NCI-H526 (cell line): ENCODE measurements around the gene PAFAH2.
A peak's percentile ranks its signal among the peaks of the same experiment; 100 is the strongest.
"Not testable (repeated sequence)": the region's sequence is repeated elsewhere in the genome, so short reads cannot be mapped to it uniquely, and the experiment has no call there.

ENCODE experiments used
- DNase-seq, 2 experiments: peaks; one replicate each; lab custom pipeline; 2025; lab: John Stamatoyannopoulos, UW

The PAFAH2 gene

DNA sequence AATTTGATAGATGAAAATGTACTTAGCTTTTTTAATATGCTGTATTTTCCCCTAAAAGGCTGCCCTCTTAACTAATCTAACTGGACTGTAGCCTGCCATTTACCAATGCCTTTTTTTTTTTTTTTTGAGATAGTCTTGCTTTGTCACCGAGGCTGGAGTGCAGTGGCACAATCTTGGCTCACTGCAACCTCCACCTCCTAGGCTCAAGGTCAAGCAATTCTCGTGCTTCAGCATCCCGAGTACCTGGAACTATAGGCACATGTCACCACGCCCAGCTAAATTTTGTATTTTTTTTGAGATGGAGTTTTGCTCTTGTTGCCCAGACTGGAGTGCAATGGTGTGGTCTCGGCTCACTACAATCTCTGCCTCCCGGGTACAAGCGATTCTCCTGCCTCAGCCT lies 18.7 kb downstream of the PAFAH2 start:
- DNase-seq, result no peak

DNA sequence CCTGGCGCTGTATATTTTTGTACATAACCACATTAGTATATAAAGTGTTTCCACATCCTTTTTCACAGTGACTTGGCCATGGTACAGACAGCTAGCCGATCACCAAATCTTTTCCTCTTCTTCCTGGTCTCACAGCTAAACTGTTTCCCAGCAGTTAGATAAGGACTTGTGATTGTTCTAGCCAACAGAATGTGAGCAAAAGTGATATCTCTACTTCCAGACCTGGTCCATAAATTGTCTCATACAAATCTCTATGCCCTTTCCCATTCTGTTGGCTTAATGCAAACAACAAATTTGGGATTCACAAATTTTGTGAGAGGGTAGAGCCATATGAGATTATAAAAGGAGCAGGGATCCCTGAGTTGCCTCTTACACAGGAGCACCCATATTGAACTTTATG lies 19.5 kb downstream of the PAFAH2 start:
- no peak for DNase-seq

DNA sequence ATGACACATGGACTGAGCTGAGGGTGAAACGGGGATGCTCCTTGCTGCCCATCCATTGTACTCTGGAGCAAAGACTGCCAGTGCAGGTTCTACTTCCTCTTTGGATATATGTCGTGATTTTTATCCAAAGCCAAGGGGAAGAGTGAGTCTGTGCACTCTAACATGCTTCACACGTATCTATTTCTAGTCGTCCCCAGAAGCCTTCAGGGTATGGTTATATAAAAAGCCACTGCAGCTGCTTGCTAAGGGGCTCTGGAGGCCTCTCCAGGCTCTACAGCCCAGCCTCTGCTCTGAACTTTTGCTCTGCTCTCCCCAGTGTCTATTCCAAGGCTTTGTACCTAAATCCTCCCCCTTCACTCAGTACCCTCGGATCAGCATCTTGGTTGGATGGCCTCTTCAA lies 20.1 kb downstream of the PAFAH2 start:
- no peak for DNase-seq

DNA sequence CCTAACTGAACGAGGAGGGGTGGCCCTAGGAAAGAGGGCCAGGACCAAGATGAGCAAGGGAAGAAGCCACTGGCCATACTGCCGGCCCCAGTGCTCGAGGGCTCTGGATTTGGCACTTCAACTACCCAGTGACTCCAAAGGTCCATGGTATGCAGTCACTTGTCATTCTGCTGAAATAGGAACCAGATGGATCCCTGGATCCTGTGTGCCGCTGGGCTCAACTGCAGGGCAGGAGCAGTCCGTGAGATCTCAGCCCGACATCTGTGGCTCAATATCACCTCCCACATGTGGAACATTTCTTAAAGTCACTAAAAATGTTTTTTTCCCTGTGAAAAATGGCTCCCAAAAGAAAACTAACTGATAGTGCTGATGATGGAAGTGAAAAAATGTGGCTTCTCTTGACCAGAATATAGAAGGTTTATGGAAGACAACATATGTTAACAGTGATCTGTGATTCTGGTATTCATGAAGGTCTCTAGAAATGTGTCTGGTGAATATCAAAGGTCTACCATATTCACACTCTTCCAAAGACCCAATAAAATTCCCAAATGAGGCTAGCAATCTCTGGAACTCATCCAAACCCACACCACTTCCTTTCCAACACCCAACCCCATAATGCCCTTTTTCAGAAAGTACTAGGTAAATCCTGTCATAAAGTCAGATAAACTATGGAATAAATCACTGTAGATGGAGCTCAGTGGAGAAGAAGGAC lies 24.1 kb downstream of the PAFAH2 start:
- DNase-seq, result no peak

DNA sequence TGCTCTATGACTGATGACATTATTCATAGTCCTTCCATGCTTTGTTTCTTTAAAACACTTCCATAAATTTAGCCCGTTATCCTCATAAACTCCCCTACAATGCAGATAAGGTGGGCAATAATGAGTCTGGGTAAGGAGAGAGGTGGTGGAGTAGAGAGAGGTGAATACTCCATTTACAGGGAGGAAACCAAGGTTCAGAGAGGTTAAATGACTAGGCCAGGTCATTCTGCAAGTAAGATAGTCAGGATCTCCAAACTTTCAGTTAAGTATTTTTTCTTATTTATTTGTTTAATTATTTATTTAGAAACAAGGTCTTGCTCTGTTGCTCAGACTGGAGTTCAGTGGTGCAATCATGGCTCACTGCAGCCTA lies 26.1 kb downstream of the PAFAH2 start:
- no peak for DNase-seq

DNA sequence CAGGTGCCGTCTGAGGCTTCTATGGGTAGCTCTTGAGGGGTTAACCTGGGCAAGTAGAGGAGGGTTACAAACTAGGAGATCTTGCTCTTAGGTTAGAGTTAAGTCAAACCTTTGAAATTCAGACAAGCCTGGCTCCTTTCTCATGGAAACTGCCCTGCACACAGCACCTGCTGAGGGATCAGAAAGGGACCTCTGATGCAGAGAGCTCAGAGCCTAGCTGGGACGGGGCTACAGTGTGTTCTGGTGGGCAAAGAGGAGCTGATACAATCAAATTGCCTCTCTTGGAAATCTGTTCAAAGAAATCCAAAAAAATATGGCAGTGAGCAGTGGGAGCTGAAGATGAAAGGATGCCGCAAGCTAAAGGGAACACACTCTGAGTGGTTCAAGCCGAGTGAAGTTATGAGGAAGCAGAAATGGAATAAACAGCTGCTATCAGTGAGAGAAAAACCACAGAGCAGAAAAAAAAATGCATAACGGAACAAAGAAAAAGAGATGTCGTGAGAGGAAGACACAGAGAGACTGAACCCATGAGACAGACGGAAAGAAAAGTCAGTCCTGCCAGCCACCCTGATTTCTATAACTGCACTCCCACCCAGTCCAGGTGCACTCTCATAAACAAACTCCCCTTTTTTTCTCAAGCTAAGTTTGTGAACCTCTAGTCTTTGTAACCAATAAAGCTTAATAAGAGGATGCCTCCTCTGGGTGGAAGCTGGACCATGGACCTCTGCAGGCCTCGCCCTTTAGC lies 26.6 kb downstream of the PAFAH2 start:
- no peak for DNase-seq

DNA sequence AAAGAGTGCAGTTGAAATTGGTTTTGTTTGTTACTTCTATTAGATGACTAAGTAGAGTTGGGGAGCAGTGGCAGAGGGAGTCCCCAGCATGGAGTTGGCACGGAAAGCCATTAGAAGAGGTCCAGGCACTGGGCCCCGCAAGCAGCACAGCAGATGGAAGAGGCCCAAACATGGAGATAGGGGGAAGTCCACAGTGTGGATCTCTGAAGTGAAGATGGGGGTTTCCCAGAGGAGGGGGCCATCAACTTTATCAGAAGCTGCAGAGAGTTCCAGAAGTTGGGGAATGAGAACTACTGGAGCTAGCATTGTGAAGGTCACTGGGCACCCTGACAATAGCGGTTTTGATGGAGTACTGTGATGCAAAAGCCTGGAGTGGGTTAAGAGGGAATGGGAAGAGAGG lies 30.6 kb downstream of the PAFAH2 start:
- no peak for DNase-seq

DNA sequence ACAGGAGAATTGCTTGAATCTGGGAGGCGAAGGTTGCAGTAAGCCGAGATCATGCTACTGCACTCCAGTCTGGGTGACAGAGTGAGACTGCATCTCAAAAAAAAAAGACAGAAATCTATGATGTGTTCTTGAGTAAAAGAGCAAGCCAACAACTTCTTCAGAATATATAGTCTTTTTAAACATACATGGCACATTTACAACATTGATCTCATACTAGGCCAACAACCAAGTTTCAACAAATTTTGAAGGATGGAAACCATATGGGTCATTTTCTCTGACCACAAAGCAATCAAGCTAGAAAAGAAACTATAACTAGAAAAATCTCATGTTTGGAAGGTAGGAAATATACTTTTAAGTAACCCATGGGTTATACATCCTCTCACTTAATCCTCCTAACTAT lies 38.3 kb downstream of the PAFAH2 start:
- DNase-seq, result no peak

DNA sequence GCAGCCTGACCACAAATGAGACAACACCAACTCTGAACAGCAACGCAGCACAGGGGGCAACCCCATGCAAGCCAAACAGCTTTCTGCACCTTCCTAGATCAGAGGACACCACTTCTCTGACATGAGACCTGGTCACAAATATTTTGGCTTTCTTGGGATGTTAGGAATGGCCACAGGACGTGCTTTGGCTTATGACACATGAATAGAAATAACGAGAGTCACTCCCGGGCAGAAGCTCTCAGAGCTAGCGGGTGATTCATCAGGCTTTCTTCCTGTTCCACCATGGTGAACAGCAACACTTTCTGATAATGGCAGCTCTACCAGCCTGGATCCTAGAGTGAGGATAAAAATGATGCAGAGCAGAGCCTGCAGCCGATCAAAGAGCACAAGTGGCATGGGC lies 39.4 kb downstream of the PAFAH2 start:
- DNase-seq, result no peak

DNA sequence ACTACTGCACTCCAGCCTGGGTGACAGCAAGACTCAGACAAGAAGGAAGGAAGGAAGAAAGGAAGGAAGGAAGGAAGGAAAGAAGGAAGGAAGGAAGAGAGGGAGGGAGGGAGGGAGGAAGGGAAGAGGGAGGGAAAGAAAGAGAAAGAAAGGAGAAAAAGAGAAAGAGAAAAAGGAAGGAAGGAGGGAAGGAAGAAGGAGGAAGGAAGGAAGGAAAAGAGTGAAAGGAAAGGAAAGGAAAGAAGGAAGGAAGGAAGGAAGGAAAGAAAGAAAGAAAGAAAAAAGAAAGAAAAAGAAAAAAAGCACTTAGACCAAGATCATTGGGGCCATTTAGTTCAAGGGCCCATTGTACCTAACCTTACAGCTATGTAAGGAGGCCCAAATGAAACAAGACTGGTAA lies 42.3 kb downstream of the PAFAH2 start:
- no peak for DNase-seq

DNA sequence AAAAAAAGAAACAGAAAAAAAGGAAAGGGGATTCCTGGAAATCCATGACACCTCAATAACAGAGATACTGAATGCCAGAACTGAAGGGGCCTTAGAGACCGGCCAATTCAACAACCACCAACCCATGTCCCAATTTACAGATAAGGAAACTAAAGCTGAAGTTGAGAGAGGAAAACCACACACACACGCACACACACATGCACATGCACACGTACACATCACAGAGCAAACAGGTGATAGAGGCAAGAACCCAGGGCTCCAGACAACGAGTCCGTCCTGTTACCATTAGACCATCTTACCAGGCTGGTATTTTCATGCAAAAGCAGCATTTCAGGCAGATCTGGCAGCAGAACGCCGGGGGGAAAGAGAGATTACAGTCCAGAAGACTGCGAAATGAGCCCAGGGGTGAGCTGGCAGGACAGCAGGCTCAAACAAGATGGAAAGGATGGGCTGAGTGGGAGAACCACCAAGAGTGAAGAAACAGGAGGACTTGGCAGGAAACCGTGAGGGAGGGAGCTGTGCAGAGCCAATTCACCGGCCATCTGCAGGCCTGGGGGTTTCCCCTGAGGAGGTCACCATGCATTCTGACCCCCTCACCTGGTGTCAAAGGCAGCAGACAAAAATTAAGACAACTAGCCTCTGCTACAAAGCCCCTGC lies 43.5 kb downstream of the PAFAH2 start:
- no peak for DNase-seq

DNA sequence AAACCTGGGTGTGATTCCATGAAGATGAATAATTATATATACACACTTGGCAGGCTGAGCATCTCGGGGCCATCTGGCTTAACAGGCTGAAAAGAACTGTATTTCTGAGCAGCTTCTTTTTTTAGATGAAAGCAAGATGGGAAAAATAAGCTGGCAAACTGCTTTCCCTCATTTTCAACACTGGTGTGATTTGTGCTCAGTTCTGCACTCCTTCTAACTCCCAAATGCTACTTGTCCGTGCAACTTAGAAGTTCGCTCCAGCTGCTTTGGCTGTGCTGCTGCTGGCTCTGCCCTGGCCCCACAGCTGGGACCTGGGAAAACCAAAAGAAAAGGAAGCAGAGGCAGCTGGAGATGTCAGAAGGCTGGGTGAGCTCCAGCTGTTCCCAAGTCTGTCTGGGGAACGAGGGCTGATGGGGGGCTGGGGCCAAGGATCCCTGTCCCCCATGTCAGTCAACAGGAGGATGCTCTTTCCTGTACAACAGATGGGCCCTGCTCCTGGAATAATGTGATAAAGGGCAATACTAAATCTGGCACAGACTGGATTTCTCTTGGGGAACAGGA lies 44.9 kb downstream of the PAFAH2 start:
- DNase-seq, result no peak

DNA sequence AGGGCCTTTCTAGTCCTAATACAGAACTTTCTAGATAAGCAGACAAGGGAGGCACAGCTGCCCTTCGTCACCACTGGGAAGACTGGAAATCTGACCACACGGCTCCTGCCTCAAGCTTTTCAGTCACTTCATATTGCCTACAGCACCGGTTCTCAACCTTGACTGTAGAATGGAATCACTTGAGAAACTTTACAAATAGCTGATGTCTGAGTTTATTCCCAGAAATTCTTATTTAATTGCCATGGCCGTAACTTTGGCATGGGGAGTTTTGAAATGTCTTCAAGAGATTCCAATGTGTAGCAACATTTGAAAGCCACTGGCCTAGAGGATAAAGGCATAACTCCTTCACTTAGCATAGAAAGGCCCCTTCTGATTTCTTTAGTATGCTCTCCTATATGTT lies 49.2 kb downstream of the PAFAH2 start:
- no peak for DNase-seq

DNA sequence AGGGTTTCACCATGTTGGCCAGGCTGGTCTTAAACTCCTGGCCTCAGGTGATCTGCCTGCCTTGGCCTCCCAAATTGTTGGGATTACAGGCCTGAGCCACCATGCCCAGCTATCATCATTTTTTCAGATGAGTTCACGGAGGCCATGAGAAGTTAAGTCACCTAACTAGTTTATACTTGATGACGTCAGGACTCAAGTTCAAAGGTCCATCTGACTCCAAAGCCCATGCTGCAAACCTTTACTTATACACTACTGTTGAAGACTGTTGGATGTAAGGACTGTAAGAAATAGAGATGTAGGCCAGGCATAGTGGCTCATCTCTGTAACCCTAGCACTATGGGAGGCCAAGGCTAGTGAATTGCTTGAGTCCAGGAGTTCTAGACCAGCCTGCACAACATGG lies 50.8 kb downstream of the PAFAH2 start:
- DNase-seq, result no peak

DNA sequence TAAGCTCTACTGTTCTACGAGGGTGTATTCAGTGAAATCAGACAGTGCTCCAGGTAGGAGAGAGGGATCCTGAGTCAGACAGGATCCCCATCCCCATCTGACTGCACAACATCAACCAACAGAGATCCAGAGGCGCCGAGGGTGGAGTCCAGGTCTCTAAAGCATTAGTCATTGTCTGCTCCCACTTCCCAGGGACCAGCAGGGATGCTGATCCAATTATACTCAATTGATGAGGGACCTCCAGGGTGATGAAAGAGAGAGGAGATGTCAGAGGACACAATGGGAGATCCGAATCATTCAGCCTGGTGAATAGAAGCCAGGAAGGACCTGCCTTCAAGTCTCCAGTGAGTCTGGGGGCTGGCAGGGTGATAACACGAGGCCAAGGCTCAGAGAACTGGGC lies 52.1 kb downstream of the PAFAH2 start:
- DNase-seq, result no peak

DNA sequence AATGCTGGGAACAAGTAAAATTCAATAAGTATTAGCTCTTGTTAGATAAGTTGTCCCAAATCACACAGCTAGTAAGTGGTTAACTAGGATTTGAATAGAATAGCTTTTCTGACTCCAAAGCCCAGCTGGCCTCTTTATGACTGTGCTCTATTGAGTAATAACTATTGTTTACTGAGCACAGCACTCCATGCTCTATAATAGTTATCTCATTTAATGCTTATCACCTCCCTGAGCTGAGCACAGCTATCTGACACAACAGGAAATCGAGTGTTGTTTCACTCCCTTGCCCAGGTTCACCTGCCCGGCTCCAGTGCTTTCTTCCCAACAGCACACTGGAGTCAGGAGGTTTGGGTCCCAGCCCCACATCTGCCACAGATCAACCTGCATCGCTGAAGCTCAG lies 52.9 kb downstream of the PAFAH2 start:
- DNase-seq, result no peak

DNA sequence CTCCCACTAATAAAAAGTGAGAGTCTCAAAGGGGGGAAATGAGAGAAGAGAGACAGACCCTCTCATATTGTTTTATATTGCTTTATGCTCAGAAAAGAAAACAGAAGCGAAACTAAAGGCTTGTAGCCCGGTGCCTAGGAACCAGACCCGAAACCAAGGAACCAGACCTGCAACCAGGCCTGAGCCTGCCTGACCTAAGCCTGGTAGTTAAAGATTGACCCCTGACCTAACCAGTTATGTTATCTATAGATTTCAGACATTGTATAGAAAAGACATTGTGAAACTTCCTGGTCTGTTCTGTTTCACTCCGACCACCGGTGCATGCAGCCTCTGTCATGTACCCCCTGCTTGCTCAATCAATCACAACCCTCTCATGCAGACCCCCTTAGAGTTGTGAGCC lies 54.4 kb downstream of the PAFAH2 start:
- not testable (repeated sequence) for DNase-seq

DNA sequence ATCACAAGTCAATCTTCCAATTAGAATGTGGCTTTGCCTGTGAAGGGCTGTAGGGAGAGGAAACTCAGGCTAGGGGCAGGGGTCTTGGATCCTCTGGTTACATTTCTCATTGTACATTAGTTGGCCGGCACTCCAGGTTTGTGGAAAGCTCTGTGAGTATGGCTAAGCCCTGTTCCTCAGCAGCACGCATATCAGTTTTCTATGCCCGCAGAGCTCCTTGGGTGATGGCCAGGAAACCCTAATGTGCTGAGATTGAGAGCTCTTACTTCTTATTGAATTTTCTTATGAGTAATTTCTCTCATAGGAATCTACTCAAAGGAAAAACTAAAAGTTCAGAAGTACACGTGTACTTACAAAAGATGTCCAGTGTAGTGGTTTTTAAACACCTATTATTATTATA lies 60.9 kb downstream of the PAFAH2 start:
- no peak for DNase-seq

DNA sequence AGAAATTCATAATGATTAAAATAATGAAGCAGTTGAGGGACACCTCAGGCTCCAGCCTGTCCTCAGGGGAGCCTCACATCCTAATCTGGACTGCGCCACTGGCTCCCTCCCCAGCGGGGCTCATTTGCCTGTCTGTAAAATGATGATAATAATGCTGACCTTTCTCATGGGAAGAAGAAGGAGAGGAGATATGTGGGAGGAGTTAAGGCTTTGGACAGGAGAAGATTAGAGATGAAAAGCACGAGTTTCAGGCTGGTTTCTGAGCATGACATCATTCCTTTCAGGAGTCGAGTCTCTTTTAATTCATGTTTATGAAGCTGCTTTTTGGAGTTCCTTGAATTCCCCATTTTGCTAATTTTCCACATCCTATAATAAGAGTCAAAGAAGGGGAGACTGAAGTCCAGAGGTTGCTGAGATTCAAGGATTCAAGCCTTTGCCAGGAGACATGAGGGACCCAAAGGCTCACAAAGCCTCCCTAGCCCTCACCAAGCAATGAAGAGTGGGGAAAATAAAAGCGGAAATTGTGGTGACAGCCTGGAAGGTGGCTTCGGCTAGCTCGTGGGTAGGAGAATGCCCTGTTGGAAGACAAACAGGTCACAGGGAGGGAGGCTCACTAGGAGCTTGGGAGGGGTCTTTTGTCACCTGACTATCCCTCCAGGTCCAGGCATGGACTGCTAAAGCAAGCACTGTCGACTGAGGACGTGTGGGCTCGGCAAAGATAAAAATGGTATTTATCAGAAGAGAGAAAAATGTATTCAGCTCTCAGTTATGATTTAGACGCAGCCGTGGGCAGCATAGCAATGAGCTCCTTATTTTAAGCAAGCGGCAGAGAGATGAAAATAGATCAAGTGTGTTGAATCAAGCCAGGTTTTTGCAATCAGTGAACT lies 64.1 kb downstream of the PAFAH2 start:
- peak in 1 of 2 experiments; percentile 44 for DNase-seq

DNA sequence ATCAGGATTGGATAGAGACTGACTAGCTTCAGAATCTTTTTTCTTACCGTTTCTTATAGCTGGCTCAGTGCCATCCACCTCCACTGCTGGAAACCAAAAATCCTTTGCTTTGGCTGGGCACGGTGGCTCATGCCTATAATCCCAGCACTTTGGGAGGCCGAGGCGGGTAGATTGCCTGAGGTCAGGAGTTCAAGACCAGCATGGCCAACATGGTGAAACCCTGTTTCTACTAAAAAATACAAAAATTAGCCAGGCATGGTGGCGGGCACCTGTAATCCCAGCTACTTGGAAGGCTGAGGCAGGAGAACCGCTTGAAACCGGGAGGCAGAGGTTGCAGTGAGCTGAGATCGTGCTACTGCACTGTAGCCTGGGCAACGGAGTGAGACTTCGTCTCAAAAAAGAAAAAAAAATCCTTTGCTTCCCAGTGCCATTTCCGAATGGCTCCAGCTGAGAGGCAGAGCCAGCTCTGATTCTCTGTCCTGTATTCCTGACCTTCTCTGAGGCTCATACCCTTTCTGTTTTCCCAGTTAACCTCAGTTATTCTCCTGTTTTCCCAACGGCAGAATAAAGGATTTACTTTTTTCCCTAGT lies 65.0 kb downstream of the PAFAH2 start:
- not testable (repeated sequence) for DNase-seq

DNA sequence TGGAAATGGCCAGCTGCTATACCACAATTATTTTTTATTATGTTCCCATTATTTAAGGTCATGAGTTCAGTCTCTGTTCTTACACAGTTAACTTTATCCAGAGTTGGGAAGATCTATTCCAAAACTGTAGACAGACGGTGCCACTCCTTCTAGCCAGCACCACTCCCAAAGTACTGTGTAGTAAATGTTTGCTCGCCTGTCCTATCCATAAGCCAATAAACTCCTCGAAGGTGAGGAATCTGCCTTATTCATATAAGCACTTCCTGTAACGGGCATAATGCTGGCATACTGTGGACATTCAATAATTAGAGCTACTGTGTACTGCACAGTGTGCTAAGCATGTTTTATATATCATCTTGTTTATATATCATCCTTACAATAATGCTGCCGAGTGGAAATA lies 65.5 kb downstream of the PAFAH2 start:
- DNase-seq, result no peak

DNA sequence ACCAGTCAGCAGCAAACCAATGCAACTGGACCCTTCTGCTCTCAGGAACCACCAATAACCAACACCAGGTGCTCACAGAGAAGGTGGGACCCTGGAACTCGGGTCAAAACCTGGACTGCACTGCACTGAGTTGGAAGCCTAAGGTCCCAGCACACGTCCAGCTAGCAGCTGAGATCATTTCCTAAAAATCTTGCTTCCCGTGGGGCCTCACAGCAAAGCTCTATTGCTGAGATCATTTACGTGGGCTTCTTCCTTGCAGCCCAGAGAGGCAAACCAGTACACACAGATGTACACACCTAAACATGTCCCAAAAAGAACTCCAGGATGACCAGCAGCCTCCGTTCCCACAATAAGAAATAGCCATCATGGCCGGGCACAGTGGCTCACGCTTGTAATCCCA lies 68.8 kb downstream of the PAFAH2 start:
- DNase-seq, result no peak
